Fibroblast of pulmonary artery (primary cell): Measurements from ENCODE around the gene TCHH.

Experiments used
- DNase-seq: peaks from one replicate; pipeline ENCODE4 v3.0.0-alpha.2; 2010; ENCODE audit warnings: low read depth
- H3K4me3 ChIP-seq: replicated peaks from 2 replicates; pipeline ENCODE4 v1.5.1; 2011; ENCODE audit warnings: low read depth, mild to moderate bottlenecking, control low read depth, low read length, moderate library complexity
- CTCF ChIP-seq: IDR thresholded peaks from 2 replicates; pipeline ENCODE4 v1.5.1; 2011; ENCODE audit warnings: mild to moderate bottlenecking, control low read depth, low read length, inconsistent platforms; ENCODE audit errors: missing control alignments

Gene TCHH

GRCh38 chr1:152115344-152115743 lies at the start of gene TCHH:
Gene TCHH, minus strand, starts transcription at chr1:152115444. Its CDS starts 1,364 bp downstream, at chr1:152114080.
- no peak within 1 kb of the TSS for H3K4me3 ChIP-seq
- DNase-seq: no peak
- TF ChIP-seq CTCF: no peak

- H3K4me3 ChIP-seq: no peak overlapping the region
- no peak for DNase-seq
- TF ChIP-seq CTCF: no peak
Observed at GRCh38 chr1:152164517-152165136, 49.4 kb upstream of the TCHH start.

- H3K4me3 ChIP-seq: no peak overlapping the region
- TF ChIP-seq CTCF: no peak
- peak; percentile 67 for DNase-seq
Observed at GRCh38 chr1:152162792-152163463, 47.7 kb upstream of the TCHH start.

GRCh38 chr1:152160576-152160975 lies 45.3 kb upstream of the TCHH start:
- no peak overlapping the region for H3K4me3 ChIP-seq
- DNase-seq: no peak
- TF ChIP-seq CTCF: no peak

GRCh38 chr1:152159144-152159543 lies 43.9 kb upstream of the TCHH start, which contains the start of gene RPTN:
Gene RPTN, minus strand, starts transcription at chr1:152159228. Its CDS starts 1,339 bp downstream, at chr1:152157889.
- DNase-seq: no peak
- TF ChIP-seq CTCF: no peak
- no peak within 1 kb of the TSS for H3K4me3 ChIP-seq

GRCh38 chr1:152153996-152154395 lies 38.8 kb upstream of the TCHH start:
- no peak for DNase-seq
- TF ChIP-seq CTCF: no peak
- H3K4me3 ChIP-seq: no peak overlapping the region

- H3K4me3 ChIP-seq: no peak overlapping the region
- no peak for TF ChIP-seq CTCF
- DNase-seq: no peak
Observed at GRCh38 chr1:152151646-152152045, 36.4 kb upstream of the TCHH start.
